ENCODE results near the gene NRAP. TPM values are rescaled to one million over a fixed set of nuclear protein-coding genes. Genes with fewer than 3 reads are reported as not detected.

Gene NRAP
- total and polyA plus RNA-seq, 4 donors: 0.05 to 0.13 (median 0.10) TPM

DNA sequence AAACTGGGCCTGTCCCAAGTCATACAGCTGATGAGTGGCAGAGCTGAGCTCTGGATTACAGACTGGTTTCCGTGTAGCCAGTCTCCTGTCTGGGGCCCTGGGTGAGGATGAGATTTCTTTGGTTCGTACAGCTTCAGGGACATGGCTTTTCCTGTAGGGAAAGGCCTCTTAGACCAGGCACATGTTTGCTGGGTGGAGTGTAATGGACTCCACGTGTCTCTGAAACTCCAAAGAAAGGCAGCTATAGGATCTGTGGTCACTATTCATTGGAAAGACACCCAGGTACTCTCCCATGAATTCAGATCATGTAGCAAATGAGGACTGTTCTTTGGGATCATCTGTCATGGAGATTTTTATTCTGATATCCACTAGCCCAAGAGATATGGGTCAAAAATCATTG lies 108.6 kb downstream of the NRAP start:
- Histone ChIP-seq H3K27me3 (ENCODE audit: control insufficient read depth in 4 of 4, insufficient read depth in 4 of 4, low read length in 3 of 4) (no peaks in the 10 kb centered on the region), H3K4me1 (ENCODE audit: control insufficient read depth in 4 of 4, insufficient read depth in 4 of 4, low read length in 3 of 4) (peaks cover 14 to 69% (median 51%) of the 10 kb centered on the region in 4 donors), H3K9me3 (ENCODE audit: control insufficient read depth in 4 of 4, low read length in 3 of 4) (no peaks in the 10 kb centered on the region), H3K9ac (ENCODE audit: low read depth in 1 of 2, low read length in 2 of 2) (peak overlapping the region; percentile 91 to 92), H3K27ac (ENCODE audit: low read depth in 1 of 2, low read length in 2 of 2) (peak overlapping the region; percentile 85 to 88), H3K4me3 (ENCODE audit: low read depth in 1 of 3, low read length in 3 of 3) (peak overlapping the region; percentile 36 to 88 (median 72)), H3K36me3 (ENCODE audit: control insufficient read depth in 4 of 4, insufficient read depth in 3 of 4, low read depth in 1 of 4, low read length in 3 of 4) (no peaks in the 10 kb centered on the region)
- TF ChIP-seq EGR1 (IDR thresholded peaks at IDR 0.05; ENCODE audit: low read depth in 2 of 2) (no peak), HNF4G (IDR thresholded peaks at IDR 0.05) (no peak)
- TF ChIP-seq, protein P1, sequence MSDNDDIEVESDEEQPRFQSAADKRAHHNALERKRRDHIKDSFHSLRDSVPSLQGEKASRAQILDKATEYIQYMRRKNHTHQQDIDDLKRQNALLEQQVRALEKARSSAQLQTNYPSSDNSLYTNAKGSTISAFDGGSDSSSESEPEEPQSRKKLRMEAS (IDR thresholded peaks at IDR 0.05): peak; percentile 46
- DNase-seq (ENCODE audit: low spot score): no peak
- 46% methylated on average over 3 of the region's 3 CpGs for WGBS

DNA sequence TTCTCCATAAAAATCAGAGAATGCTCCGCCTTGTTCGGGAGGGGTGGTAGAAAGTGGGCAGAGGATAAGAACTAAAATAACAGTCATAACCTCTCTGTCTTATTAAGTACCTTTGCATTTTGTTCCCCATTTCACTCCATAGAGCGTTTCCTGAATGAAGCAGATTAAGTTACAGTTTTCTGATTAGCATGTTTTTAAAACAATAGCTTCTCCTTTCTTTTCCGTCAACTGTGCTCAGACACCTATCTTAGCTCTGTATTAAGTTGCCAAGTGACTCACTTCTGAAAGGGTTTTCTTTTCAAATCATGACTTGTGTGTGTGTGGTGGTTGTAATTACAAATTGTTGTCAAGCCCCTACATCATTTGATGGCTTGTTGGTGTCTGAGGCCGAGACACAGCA lies 109.6 kb downstream of the NRAP start:
- Histone ChIP-seq H3K36me3 (ENCODE audit: control insufficient read depth in 4 of 4, insufficient read depth in 3 of 4, low read depth in 1 of 4, low read length in 3 of 4) (no peaks in the 10 kb centered on the region), H3K4me3 (ENCODE audit: low read depth in 1 of 3, low read length in 3 of 3) (peak overlapping the region; percentile 72 to 98 (median 88)), H3K9ac (ENCODE audit: low read depth in 1 of 2, low read length in 2 of 2) (peak overlapping the region; percentile 91 to 92), H3K4me1 (ENCODE audit: control insufficient read depth in 4 of 4, insufficient read depth in 4 of 4, low read length in 3 of 4) (peaks cover 11 to 65% (median 43%) of the 10 kb centered on the region in 4 donors), H3K27ac (ENCODE audit: low read depth in 1 of 2, low read length in 2 of 2) (peak overlapping the region; percentile 85 to 88), H3K9me3 (ENCODE audit: control insufficient read depth in 4 of 4, low read length in 3 of 4) (no peaks in the 10 kb centered on the region), H3K27me3 (ENCODE audit: control insufficient read depth in 4 of 4, insufficient read depth in 4 of 4, low read length in 3 of 4) (no peaks in the 10 kb centered on the region)
- DNase-seq (ENCODE audit: low spot score): no peak
- TF ChIP-seq EGR1 (IDR thresholded peaks at IDR 0.05; ENCODE audit: low read depth in 2 of 2): no peak
- peak in 1 of 2 donors; percentile 29 for TF ChIP-seq JUND (IDR thresholded peaks at IDR 0.05)
- TF ChIP-seq HNF4G (IDR thresholded peaks at IDR 0.05): no peak
- TF ChIP-seq NR2F2 (IDR thresholded peaks at IDR 0.05): peak; percentile 66
- TF ChIP-seq, protein P2, sequence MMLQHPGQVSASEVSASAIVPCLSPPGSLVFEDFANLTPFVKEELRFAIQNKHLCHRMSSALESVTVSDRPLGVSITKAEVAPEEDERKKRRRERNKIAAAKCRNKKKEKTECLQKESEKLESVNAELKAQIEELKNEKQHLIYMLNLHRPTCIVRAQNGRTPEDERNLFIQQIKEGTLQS (IDR thresholded peaks at IDR 0.05): no peak
- TF ChIP-seq SP1 (IDR thresholded peaks at IDR 0.05): peak; percentile 10
- WGBS: 17% methylated on average over 5 of the region's 5 CpGs

DNA sequence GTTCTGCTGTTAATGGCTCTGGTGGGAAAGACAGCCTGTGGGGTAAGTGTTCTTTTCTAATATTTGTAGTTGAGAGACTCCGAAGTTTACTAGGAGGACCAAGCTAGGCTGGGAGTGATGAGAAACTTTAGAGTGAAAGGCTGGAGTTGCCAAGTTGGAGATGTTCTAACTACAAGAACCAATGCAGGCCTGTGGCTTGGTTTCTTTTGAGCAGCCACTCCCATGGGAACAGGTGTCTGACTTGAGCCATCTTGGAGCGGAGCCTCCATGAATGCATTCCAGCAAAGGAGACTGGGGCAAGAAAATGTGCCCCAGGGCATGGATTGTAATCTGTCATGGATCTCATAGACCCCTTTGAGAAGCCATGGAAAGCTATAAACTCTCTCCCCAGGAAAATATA lies 110.7 kb downstream of the NRAP start:
- Histone ChIP-seq H3K27ac (ENCODE audit: low read depth in 1 of 2, low read length in 2 of 2) (peak overlapping the region; percentile 85 to 88), H3K4me3 (ENCODE audit: low read depth in 1 of 3, low read length in 3 of 3) (peak overlapping the region; percentile 72 to 98 (median 88))
- WGBS: 41% methylated on average over 2 of the region's 2 CpGs

More for the DNA sequence above, 110.7 kb downstream of the NRAP start:
- DNase-seq (ENCODE audit: low spot score): no peak
- no peak for TF ChIP-seq RAD21 (IDR thresholded peaks at IDR 0.05)
- TF ChIP-seq HNF4G (IDR thresholded peaks at IDR 0.05): no peak
- TF ChIP-seq TAF1 (conservative IDR thresholded peaks at IDR 0.05): no peak
- TF ChIP-seq YY1 (IDR thresholded peaks at IDR 0.05): no peak
- no peak for TF ChIP-seq FOXA2 (IDR thresholded peaks at IDR 0.05)
- TF ChIP-seq, protein P3, sequence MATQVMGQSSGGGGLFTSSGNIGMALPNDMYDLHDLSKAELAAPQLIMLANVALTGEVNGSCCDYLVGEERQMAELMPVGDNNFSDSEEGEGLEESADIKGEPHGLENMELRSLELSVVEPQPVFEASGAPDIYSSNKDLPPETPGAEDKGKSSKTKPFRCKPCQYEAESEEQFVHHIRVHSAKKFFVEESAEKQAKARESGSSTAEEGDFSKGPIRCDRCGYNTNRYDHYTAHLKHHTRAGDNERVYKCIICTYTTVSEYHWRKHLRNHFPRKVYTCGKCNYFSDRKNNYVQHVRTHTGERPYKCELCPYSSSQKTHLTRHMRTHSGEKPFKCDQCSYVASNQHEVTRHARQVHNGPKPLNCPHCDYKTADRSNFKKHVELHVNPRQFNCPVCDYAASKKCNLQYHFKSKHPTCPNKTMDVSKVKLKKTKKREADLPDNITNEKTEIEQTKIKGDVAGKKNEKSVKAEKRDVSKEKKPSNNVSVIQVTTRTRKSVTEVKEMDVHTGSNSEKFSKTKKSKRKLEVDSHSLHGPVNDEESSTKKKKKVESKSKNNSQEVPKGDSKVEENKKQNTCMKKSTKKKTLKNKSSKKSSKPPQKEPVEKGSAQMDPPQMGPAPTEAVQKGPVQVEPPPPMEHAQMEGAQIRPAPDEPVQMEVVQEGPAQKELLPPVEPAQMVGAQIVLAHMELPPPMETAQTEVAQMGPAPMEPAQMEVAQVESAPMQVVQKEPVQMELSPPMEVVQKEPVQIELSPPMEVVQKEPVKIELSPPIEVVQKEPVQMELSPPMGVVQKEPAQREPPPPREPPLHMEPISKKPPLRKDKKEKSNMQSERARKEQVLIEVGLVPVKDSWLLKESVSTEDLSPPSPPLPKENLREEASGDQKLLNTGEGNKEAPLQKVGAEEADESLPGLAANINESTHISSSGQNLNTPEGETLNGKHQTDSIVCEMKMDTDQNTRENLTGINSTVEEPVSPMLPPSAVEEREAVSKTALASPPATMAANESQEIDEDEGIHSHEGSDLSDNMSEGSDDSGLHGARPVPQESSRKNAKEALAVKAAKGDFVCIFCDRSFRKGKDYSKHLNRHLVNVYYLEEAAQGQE (IDR thresholded peaks at IDR 0.05): peak; percentile 4
- no peak for TF ChIP-seq EGR1 (IDR thresholded peaks at IDR 0.05; ENCODE audit: low read depth in 2 of 2)
- H3K27me3 ChIP-seq (ENCODE audit: control insufficient read depth in 4 of 4, insufficient read depth in 4 of 4, low read length in 3 of 4): no peaks in the 10 kb centered on the region
- H3K36me3 ChIP-seq (ENCODE audit: control insufficient read depth in 4 of 4, insufficient read depth in 3 of 4, low read depth in 1 of 4, low read length in 3 of 4): no peaks in the 10 kb centered on the region
- peak overlapping the region; percentile 91 to 92 for H3K9ac ChIP-seq (ENCODE audit: low read depth in 1 of 2, low read length in 2 of 2)
- no peaks in the 10 kb centered on the region for H3K9me3 ChIP-seq (ENCODE audit: control insufficient read depth in 4 of 4, low read length in 3 of 4)
- H3K4me1 ChIP-seq (ENCODE audit: control insufficient read depth in 4 of 4, insufficient read depth in 4 of 4, low read length in 3 of 4): peaks cover 10 to 60% (median 34%) of the 10 kb centered on the region in 4 donors

Measured in liver (tissue), 9 donors.